Adipose tissue (tissue), 3 donors: ENCODE data around the gene VEGFB. TPM values are rescaled to one million over a fixed set of nuclear protein-coding genes. Genes with fewer than 3 reads are reported as not detected.
A peak's percentile ranks its signal among the peaks of the same experiment; 100 is the strongest.

ENCODE experiments used
- H3K27ac ChIP-seq: one replicate; pipeline ENCODE4 v1.5.1; 2013; ENCODE audit warnings: low read depth, low read length
- WGBS, 3 donors: extraction: QIAGEN DNeasy Blood & Tissue Kit; methylation state at CpG; one replicate each; pipeline ENCODE4 v1.1.7; 2013; 5-methylcytosine and 5-hydroxymethylcytosine counted together
- polyA plus RNA-seq, 3 donors: library from polyadenylated mRNA; stranded (reverse); fragments of 200-250 nt; gene quantifications; one replicate each; pipeline ENCODE4 v1.2.3, GENCODE V29; 2013
- donor health status: healthy with polysubstance abuse.
- donor health status: Bipolar disorder and iron deficiency.
- donor health status: healthy.

Gene VEGFB
- polyA plus RNA-seq, 3 donors: 53.2 to 327 (median 249) TPM

GRCh38 chr11:64265176-64266160 is 31.1 kb downstream of the VEGFB start:
- WGBS, 3 donors: 91 to 94% (median 92%) methylated on average over 33 to 35 of the region's 35 CpGs
- no peak overlapping the region for H3K27ac ChIP-seq

- H3K27ac ChIP-seq: no peak overlapping the region
- WGBS, 3 donors: 87 to 94% (median 92%) methylated on average over 15 of the region's 15 CpGs
These were observed 32.0 kb downstream of the VEGFB start for GRCh38 chr11:64266339-64266738.

- 73 to 90% (median 77%) methylated on average over 27 of the region's 27 CpGs for whole genome bisulfite sequencing, 3 donors
- no peak overlapping the region for H3K27ac ChIP-seq
These were observed 33.0 kb downstream of the VEGFB start for GRCh38 chr11:64267207-64267945.

GRCh38 chr11:64268025-64268892 is 33.9 kb downstream of the VEGFB start:
- H3K27ac ChIP-seq: no peak overlapping the region
- WGBS, 3 donors: 20 to 44% (median 26%) methylated on average over 23 of the region's 23 CpGs

GRCh38 chr11:64268893-64269539 is 34.6 kb downstream of the VEGFB start:
- peak overlapping the region; percentile 48 for H3K27ac ChIP-seq
- 1% methylated on average over 33 to 34 of the region's 34 CpGs for WGBS, 3 donors

- 0 to 1% (median 0%) methylated on average over 57 to 58 of the region's 58 CpGs for WGBS, 3 donors
- H3K27ac ChIP-seq: peak overlapping the region; percentile 76
These were observed 35.3 kb downstream of the VEGFB start for GRCh38 chr11:64269540-64270220.

GRCh38 chr11:64275031-64275800 is 40.8 kb downstream of the VEGFB start:
- no peak overlapping the region for H3K27ac ChIP-seq
- WGBS, 3 donors: 89 to 94% (median 91%) methylated on average over 15 of the region's 15 CpGs

GRCh38 chr11:64275841-64276240 is 41.5 kb downstream of the VEGFB start:
- 79 to 86% (median 84%) methylated on average over 2 of the region's 2 CpGs for WGBS, 3 donors
- H3K27ac ChIP-seq: no peak overlapping the region

- 76 to 89% (median 81%) methylated on average over 17 of the region's 17 CpGs for WGBS, 3 donors
- H3K27ac ChIP-seq: no peak overlapping the region
These were observed 42.5 kb downstream of the VEGFB start for GRCh38 chr11:64276653-64277431.

- 85 to 95% (median 88%) methylated on average over 8 of the region's 8 CpGs for WGBS, 3 donors
These were observed 44.3 kb downstream of the VEGFB start for GRCh38 chr11:64278576-64279190.

GRCh38 chr11:64281957-64282770 is 47.8 kb downstream of the VEGFB start:
- H3K27ac ChIP-seq: no peak overlapping the region
- WGBS, 3 donors: 95 to 96% (median 96%) methylated on average over 22 of the region's 22 CpGs

More at GRCh38 chr11:64278576-64279190, 44.3 kb downstream of the VEGFB start:
- H3K27ac ChIP-seq: no peak overlapping the region

- no peak overlapping the region for H3K27ac ChIP-seq
- WGBS, 3 donors: 91 to 92% (median 91%) methylated on average over 3 of the region's 3 CpGs
These were observed 48.7 kb downstream of the VEGFB start for GRCh38 chr11:64283092-64283491.

- H3K27ac ChIP-seq: peak within 1 kb of the TSS; percentile 56
These were observed 49.9 kb downstream of the VEGFB start, which contains the start of gene BAD for GRCh38 chr11:64284048-64284961. Gene BAD (minus strand): TSS chr11:64284665. CDS start chr11:64284368, 297 bp downstream.

More at GRCh38 chr11:64284048-64284961, 49.9 kb downstream of the VEGFB start, which contains the start of gene BAD:
- 2 to 3% (median 2%) methylated on average over 35 to 44 of the region's 44 CpGs for WGBS, 3 donors
